Heart right ventricle (tissue), 16 donors: ENCODE data around the gene AGPAT2. TPM values are rescaled to one million over a fixed set of nuclear protein-coding genes. Genes with fewer than 3 reads are reported as not detected.
A peak's percentile ranks its signal among the peaks of the same experiment; 100 is the strongest.

Source experiments
- ATAC-seq, 8 donors: fragments of 200-7000 bp; cut with Tn5 transposase; one replicate each; pipeline ENCODE4 v1.9.1; 2020; ENCODE audit warnings: mild to moderate bottlenecking in 8 of 8, moderate library complexity in 8 of 8, moderate number of reproducible peaks in 1 of 8
- DNase-seq, 2 donors: peaks; one replicate each; pipeline ENCODE4 v3.0.0-alpha.2; 2020
- H3K27ac ChIP-seq, 10 donors: fragments of 200-600 bp; sonication (generic) in 2 of 10; one replicate each; pipeline versions ENCODE4 v1.5.0 to v1.8.0; 2020 to 2022; ENCODE audit warnings: mild to moderate bottlenecking in 3 of 10
- H3K27me3 ChIP-seq, 7 donors: fragments of 200-600 bp; one replicate each; pipeline ENCODE4 v1.8.0; 2021 to 2022; ENCODE audit warnings: mild to moderate bottlenecking in 2 of 7
- H3K36me3 ChIP-seq, 9 donors: fragments of 200-600 bp; sonication (generic) in 1 of 9; one replicate each; pipeline versions ENCODE4 v1.5.0 to v1.8.0; 2020 to 2022; ENCODE audit warnings: mild to moderate bottlenecking in 2 of 9
- H3K4me1 ChIP-seq, 9 donors: fragments of 200-600 bp; sonication (generic) in 1 of 9; one replicate each; pipeline versions ENCODE4 v1.5.0 to v1.8.0; 2020 to 2022; ENCODE audit warnings: mild to moderate bottlenecking in 4 of 9
- H3K4me3 ChIP-seq, 10 donors: fragments of 200-600 bp; sonication (generic) in 2 of 10; one replicate each; pipeline versions ENCODE4 v1.5.0 to v1.8.0; 2020 to 2022; ENCODE audit warnings: mild to moderate bottlenecking in 7 of 10, moderate library complexity in 2 of 10
- H3K9me3 ChIP-seq, 11 donors: fragments of 200-600 bp in 10 of 11; sonication (generic) in 2 of 11; one replicate each; pipeline versions ENCODE4 v1.5.0 to v1.8.0; 2013 to 2022; ENCODE audit warnings: mild to moderate bottlenecking in 2 of 11, control low read depth in 1 of 11, moderate library complexity in 1 of 11
- WGBS, 2 donors: extraction: QIAGEN DNeasy Blood & Tissue Kit; methylation state at CpG; one replicate each; pipeline ENCODE4 v1.1.7; 2013; ENCODE audit warnings: inconsistent platforms in 1 of 2; 5-methylcytosine and 5-hydroxymethylcytosine counted together
- intact Hi-C, 10 donors: fragments of 100-400 bp; cut with DNase I; formaldehyde crosslinking; loops; one replicate each; pipeline versions ENCODE4 v1.11.1 to v1.14.2; 2022
- polyA plus RNA-seq, 2 donors: library from polyadenylated mRNA; stranded (reverse); fragments of 200-250 nt; gene quantifications; one replicate each; pipeline ENCODE4 v1.2.3, GENCODE V29; 2013
- total RNA-seq, 10 donors: library from RNA; stranded (reverse); fragmentation: NEBNext Ultra II Directional in 3 of 10; extraction: Animal tissue kit (Norgen Biotek cat#: 25700) in 3 of 10; gene quantifications; one replicate each; pipeline versions ENCODE4 v1.2.1 to v1.2.4, GENCODE V29; 2021 to 2023
- TF ChIP-seq, protein P1 (sequence below), 9 donors: fragments of 200-600 bp; sonication (generic) in 2 of 9; IDR thresholded peaks; one replicate each; pipeline versions ENCODE4 v1.5.0 to v1.8.0; 2021 to 2022; ENCODE audit warnings: antibody characterized with exemption in 9 of 9, mild to moderate bottlenecking in 5 of 9, moderate library complexity in 1 of 9
- donor health status: Arrhythmogenic right ventricular cardiomyopathy.
- donor health status: ischemic (EF 13 %, LVEDD 7.1; RV severe dilation, severe dysfunction).
- donor health status: healthy with polysubstance abuse.
- donor health status: DM: no; HTN: yes; CAD: no.
- donor health status: DM: no; HTN: no; CAD: no.
- donor health status: ischemic (EF 25% LVEDD 6.9; RV normal size, moderate dysfunction).
- donor health status: ischemic (EF 25% LVEDD 5.7; RV mildly dilated, moderate dysfunction).
- donor health status: healthy.
- donor health status: DM: yes; HTN: yes; CAD: no.
- donor health status: Ischemic cardiomyopathy.
- donor health status: ischemic (EF 35%, LVEDD 5.7; RV mildly dilated, moderate dysfunction).
- donor health status: nonischemic (EF 11% LVEDD 7.7; RV severe dilation, severe dysfunction).
- donor health status: DM: yes; HTN: yes; CAD: no.
- donor health status: PGD.
- donor health status: ischemic (EF 29% LVEDD 5.4; RV normal size, mild dysfunction).
- donor health status: nonischemic (EF 23%, LVEDD 6.1; RV moderate dilation, normal function).

AGPAT2 gene
- total and polyA plus RNA-seq, 12 donors = 48.1 to 195 (median 61.5) TPM

DNA sequence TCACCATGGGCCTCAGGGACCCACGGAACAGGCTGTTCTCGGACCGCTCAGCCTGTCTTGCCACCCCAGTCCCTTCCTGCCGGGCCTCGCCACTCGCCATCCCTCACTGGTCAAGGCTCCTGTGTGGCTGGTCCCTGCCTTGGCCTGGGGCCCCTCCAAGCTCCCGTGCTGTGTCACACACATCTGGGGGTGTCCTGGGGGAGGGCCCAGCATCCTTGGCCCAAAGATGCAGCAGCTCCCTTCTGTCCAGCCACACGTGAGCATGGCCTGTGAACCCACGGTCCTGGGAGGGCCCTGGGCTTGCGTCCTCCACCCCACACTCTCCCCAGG, 25.0 kb downstream of the AGPAT2 start:
- peaks cover 0 to 94% (median 0%) of the 10 kb centered on the region in 7 donors for H3K27me3 ChIP-seq

DNA sequence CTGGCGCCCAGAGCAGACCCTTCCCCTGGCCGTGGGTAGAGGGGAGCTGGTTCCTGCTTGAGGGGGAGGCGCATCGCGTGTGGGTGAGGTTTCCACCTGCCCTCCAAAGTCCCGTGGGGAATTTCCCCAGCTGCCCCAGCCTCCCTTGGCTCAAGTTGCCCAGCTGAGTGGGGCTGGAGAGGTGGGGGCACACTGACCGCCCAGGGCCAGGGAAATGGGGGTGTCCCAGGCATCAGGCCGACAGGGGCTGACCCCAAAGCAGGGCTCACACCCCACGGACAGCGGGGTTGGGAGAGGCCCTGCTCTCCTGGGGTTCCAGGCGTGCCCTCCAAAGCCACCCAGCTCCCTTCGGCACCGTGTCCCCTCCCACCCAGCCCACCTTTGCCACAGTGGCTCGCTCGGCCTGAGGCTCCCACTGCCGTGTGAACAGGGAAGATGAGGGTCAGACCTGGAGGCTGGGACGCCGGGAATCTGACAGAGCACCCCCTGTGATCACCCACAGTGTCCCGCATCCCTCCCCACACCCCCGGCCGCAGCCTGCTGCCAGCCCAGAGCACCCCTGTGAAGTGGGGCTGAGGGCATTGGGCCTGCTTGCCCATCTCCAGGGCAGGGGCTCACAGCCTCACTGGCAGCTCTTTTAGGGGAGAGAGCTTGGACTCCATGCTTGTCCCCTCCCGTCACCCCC, 25.5 kb downstream of the AGPAT2 start:
- ATAC-seq (peak in 2 of 8 donors; percentile 2 to 12), DNase-seq (peak in 1 of 2 donors; percentile 18)
- Histone ChIP-seq H3K4me1 (peaks cover 0 to 47% (median 16%) of the 10 kb centered on the region in 9 donors), H3K9me3 (no peaks in the 10 kb centered on the region), H3K27me3 (peaks cover 0 to 94% (median 0%) of the 10 kb centered on the region in 7 donors), H3K27ac (peak overlapping the region; percentile 92 to 99 (median 96)), H3K4me3 (peak overlapping the region in 9 of 10 donors; percentile 57 to 83 (median 76)), H3K36me3 (peaks cover 0 to 31% (median 8%) of the 10 kb centered on the region in 9 donors)
- intact Hi-C loops = loop anchor here in 5 of 10 donors (1.0 to 2.0 kb wide), 2 partner anchors 15 to 17 kb away; no protein-coding TSS in a partner anchor
- WGBS, 2 donors = 62 to 75% methylated on average over 22 of the region's 22 CpGs
- TF ChIP-seq, protein P1, sequence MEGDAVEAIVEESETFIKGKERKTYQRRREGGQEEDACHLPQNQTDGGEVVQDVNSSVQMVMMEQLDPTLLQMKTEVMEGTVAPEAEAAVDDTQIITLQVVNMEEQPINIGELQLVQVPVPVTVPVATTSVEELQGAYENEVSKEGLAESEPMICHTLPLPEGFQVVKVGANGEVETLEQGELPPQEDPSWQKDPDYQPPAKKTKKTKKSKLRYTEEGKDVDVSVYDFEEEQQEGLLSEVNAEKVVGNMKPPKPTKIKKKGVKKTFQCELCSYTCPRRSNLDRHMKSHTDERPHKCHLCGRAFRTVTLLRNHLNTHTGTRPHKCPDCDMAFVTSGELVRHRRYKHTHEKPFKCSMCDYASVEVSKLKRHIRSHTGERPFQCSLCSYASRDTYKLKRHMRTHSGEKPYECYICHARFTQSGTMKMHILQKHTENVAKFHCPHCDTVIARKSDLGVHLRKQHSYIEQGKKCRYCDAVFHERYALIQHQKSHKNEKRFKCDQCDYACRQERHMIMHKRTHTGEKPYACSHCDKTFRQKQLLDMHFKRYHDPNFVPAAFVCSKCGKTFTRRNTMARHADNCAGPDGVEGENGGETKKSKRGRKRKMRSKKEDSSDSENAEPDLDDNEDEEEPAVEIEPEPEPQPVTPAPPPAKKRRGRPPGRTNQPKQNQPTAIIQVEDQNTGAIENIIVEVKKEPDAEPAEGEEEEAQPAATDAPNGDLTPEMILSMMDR (IDR thresholded peaks at IDR 0.05) = no peak

More for the DNA sequence above, 25.0 kb downstream of the AGPAT2 start:
- WGBS, 2 donors = 49 to 71% methylated on average over 10 of the region's 10 CpGs
- DNase-seq (peak in 1 of 2 donors; percentile 55), ATAC-seq (peak in 7 of 8 donors; percentile 2 to 36 (median 20))
- Histone ChIP-seq H3K4me3 (peak overlapping the region in 9 of 10 donors; percentile 57 to 83 (median 76)), H3K27ac (peak overlapping the region; percentile 92 to 99 (median 96)), H3K4me1 (peaks cover 0 to 42% (median 14%) of the 10 kb centered on the region in 9 donors), H3K36me3 (peaks cover 0 to 36% (median 8%) of the 10 kb centered on the region in 9 donors), H3K9me3 (no peaks in the 10 kb centered on the region)
- intact Hi-C loops = loop anchor here in 5 of 10 donors (1.0 to 2.0 kb wide), 2 partner anchors 16 to 17 kb away; no protein-coding TSS in a partner anchor
- TF ChIP-seq, protein P1 (IDR thresholded peaks at IDR 0.05) = no peak

GRCh38 chr9:136660971-136661550, 26.2 kb downstream of the AGPAT2 start:
- Histone ChIP-seq H3K27me3 (peaks cover 0 to 94% (median 0%) of the 10 kb centered on the region in 7 donors), H3K4me3 (peak overlapping the region in 9 of 10 donors; percentile 38 to 83 (median 76)), H3K36me3 (peaks cover 0 to 24% (median 8%) of the 10 kb centered on the region in 9 donors), H3K9me3 (no peaks in the 10 kb centered on the region), H3K27ac (peak overlapping the region; percentile 92 to 99 (median 96)), H3K4me1 (peaks cover 0 to 54% (median 14%) of the 10 kb centered on the region in 9 donors)
- no peak for DNase-seq
- no peak for ATAC-seq
- WGBS, 2 donors = 68 to 72% methylated on average over 13 of the region's 13 CpGs
- TF ChIP-seq, protein P1 (IDR thresholded peaks at IDR 0.05) = no peak
- intact Hi-C loops = no loop called here
